Liver (tissue), 9 donors: ENCODE data around the gene WHRN. TPM values are rescaled to one million over a fixed set of nuclear protein-coding genes. Genes with fewer than 3 reads are reported as not detected.

Experiments used
- DNase-seq: peaks from one replicate; pipeline ENCODE4 v3.0.0-alpha.2; 2017; ENCODE audit warnings: low spot score
- H3K27ac ChIP-seq, 2 donors: one replicate each; pipeline ENCODE4 v1.7.0; 2013; ENCODE audit warnings: inconsistent platforms in 2 of 2, low read length in 2 of 2, control low read depth in 1 of 2, low read depth in 1 of 2, mild to moderate bottlenecking in 1 of 2
- H3K27me3 ChIP-seq, 4 donors: one replicate each; pipeline versions ENCODE4 v1.6.1 to v1.7.0; 2013; ENCODE audit warnings: low read length in 3 of 4, inconsistent platforms in 1 of 4, mild to moderate bottlenecking in 1 of 4, moderate library complexity in 1 of 4; ENCODE audit not compliant: control insufficient read depth in 4 of 4, insufficient read depth in 4 of 4
- H3K36me3 ChIP-seq, 4 donors: one replicate each; pipeline versions ENCODE4 v1.6.1 to v1.7.0; 2013; ENCODE audit warnings: low read length in 3 of 4, mild to moderate bottlenecking in 3 of 4, low read depth in 1 of 4, moderate library complexity in 1 of 4; ENCODE audit not compliant: control insufficient read depth in 4 of 4, insufficient read depth in 3 of 4
- H3K4me1 ChIP-seq, 4 donors: one replicate each; pipeline versions ENCODE4 v1.6.1 to v1.7.0; 2013; ENCODE audit warnings: low read length in 3 of 4, mild to moderate bottlenecking in 3 of 4, moderate library complexity in 1 of 4; ENCODE audit not compliant: control insufficient read depth in 4 of 4, insufficient read depth in 4 of 4
- H3K4me3 ChIP-seq, 3 donors: one replicate each; pipeline versions ENCODE4 v1.6.1 to v1.7.0; 2013; ENCODE audit warnings: low read length in 3 of 3, control low read depth in 1 of 3, low read depth in 1 of 3, mild to moderate bottlenecking in 1 of 3
- H3K9ac ChIP-seq, 2 donors: one replicate each; pipeline ENCODE4 v1.7.0; 2013; ENCODE audit warnings: low read length in 2 of 2, mild to moderate bottlenecking in 2 of 2, moderate library complexity in 2 of 2, control low read depth in 1 of 2, low read depth in 1 of 2
- H3K9me3 ChIP-seq, 4 donors: one replicate each; pipeline versions ENCODE4 v1.6.1 to v1.7.0; 2013; ENCODE audit warnings: low read length in 3 of 4; ENCODE audit not compliant: control insufficient read depth in 4 of 4
- EGR1 ChIP-seq, 2 donors: IDR thresholded peaks; 2 replicates each; pipeline ENCODE4 v1.6.1; 2016 to 2018; ENCODE audit warnings: antibody characterized with exemption in 2 of 2, low read depth in 2 of 2
- FOXA1 ChIP-seq: IDR thresholded peaks from 2 replicates; pipeline ENCODE4 v1.6.1; 2016; ENCODE audit warnings: antibody characterized with exemption
- HNF4A ChIP-seq, 2 donors: conservative IDR thresholded peaks; 2 replicates each; pipeline ENCODE4 v1.6.1; 2016; ENCODE audit warnings: antibody characterized with exemption in 2 of 2, mild to moderate bottlenecking in 2 of 2
- HNF4G ChIP-seq: IDR thresholded peaks from 2 replicates; pipeline ENCODE4 v1.6.1; 2016; ENCODE audit warnings: antibody characterized with exemption
- JUND ChIP-seq, 2 donors: IDR thresholded peaks; 2 replicates each; pipeline ENCODE4 v1.6.1; 2016; ENCODE audit warnings: antibody characterized with exemption in 2 of 2
- RAD21 ChIP-seq, 2 donors: IDR thresholded peaks; 2 replicates each; pipeline ENCODE4 v1.6.1; 2016; ENCODE audit warnings: antibody characterized with exemption in 2 of 2, mild to moderate bottlenecking in 2 of 2
- REST ChIP-seq: IDR thresholded peaks from 2 replicates; pipeline ENCODE4 v1.6.1; 2016; ENCODE audit warnings: antibody characterized with exemption, mild to moderate bottlenecking
- RXRA ChIP-seq, 2 donors: IDR thresholded peaks; 2 replicates each; pipeline ENCODE4 v1.6.1; 2017 to 2018; ENCODE audit warnings: antibody characterized with exemption in 2 of 2, mild to moderate bottlenecking in 1 of 2
- SP1 ChIP-seq: IDR thresholded peaks from 2 replicates; pipeline ENCODE4 v1.6.1; 2018; ENCODE audit warnings: antibody characterized with exemption, mild to moderate bottlenecking
- YY1 ChIP-seq: IDR thresholded peaks from 2 replicates; pipeline ENCODE4 v1.6.1; 2016; ENCODE audit warnings: antibody characterized with exemption, mild to moderate bottlenecking
- WGBS: extraction: QIAGEN DNeasy Blood & Tissue Kit; methylation state at CpG from one replicate; pipeline ENCODE4 v1.1.7; 2013; 5-methylcytosine and 5-hydroxymethylcytosine counted together
- polyA plus RNA-seq, 2 donors: library from polyadenylated mRNA; stranded (reverse) in 1 of 2; unstranded in 1 of 2; fragments of 200-250 nt in 1 of 2; fragments of >200 nt in 1 of 2; fragmentation: Nextera tagmentation in 1 of 2; extraction: Ambion mirVana in 1 of 2; gene quantifications; one replicate each; pipeline versions ENCODE4 v1.2.1 to v1.2.3, GENCODE V29; 2013 to 2015
- total RNA-seq, 2 donors: library from RNA; depleted of rRNA; stranded (reverse); fragments of >200 nt; gene quantifications; one replicate each; pipeline ENCODE4 v1.2.3, GENCODE V29; 2014
- TF ChIP-seq, protein P1 (sequence below): IDR thresholded peaks from 2 replicates; pipeline ENCODE4 v1.6.1; 2016; ENCODE audit warnings: antibody characterized with exemption
- TF ChIP-seq, protein P2 (sequence below): IDR thresholded peaks from 2 replicates; pipeline ENCODE4 v1.6.1; 2016; ENCODE audit warnings: antibody characterized with exemption
- TF ChIP-seq, protein P3 (sequence below): fragments of 150-350 bp; IDR thresholded peaks from 2 replicates; pipeline ENCODE4 v1.5.1; 2017; ENCODE audit warnings: improper control_type of control experiment, low read depth, low read length; ENCODE audit not compliant: missing input control
- donor health status: healthy.
- donor health status: healthy.
- donor health status: healthy.
- donor health status: healthy.
- donor health status: healthy.

The WHRN gene
- total and polyA plus RNA-seq, 4 donors = 0.42 to 1.9 (median 0.88) TPM

GRCh38 chr9:114493521-114494184 lies 11.6 kb downstream of the WHRN start:
- no peak for DNase-seq
- Histone ChIP-seq H3K4me1 (peaks cover 0 to 9% (median 5%) of the 10 kb centered on the region in 4 donors), H3K27me3 (no peaks in the 10 kb centered on the region), H3K36me3 (no peaks in the 10 kb centered on the region), H3K4me3 (no peak overlapping the region), H3K9ac (no peak overlapping the region), H3K27ac (no peak overlapping the region), H3K9me3 (no peaks in the 10 kb centered on the region)
- TF ChIP-seq, protein P1, sequence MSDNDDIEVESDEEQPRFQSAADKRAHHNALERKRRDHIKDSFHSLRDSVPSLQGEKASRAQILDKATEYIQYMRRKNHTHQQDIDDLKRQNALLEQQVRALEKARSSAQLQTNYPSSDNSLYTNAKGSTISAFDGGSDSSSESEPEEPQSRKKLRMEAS = no peak
- TF ChIP-seq EGR1 (IDR thresholded peaks at IDR 0.05; ENCODE audit: low read depth in 2 of 2) = no peak
- TF ChIP-seq REST = no peak
- TF ChIP-seq FOXA1 = no peak
- no peak for TF ChIP-seq YY1
- peak; percentile 12 for TF ChIP-seq SP1
- TF ChIP-seq RXRA (IDR thresholded peaks at IDR 0.05) = peak in 1 of 2 donors; percentile 17
- TF ChIP-seq, protein P2, sequence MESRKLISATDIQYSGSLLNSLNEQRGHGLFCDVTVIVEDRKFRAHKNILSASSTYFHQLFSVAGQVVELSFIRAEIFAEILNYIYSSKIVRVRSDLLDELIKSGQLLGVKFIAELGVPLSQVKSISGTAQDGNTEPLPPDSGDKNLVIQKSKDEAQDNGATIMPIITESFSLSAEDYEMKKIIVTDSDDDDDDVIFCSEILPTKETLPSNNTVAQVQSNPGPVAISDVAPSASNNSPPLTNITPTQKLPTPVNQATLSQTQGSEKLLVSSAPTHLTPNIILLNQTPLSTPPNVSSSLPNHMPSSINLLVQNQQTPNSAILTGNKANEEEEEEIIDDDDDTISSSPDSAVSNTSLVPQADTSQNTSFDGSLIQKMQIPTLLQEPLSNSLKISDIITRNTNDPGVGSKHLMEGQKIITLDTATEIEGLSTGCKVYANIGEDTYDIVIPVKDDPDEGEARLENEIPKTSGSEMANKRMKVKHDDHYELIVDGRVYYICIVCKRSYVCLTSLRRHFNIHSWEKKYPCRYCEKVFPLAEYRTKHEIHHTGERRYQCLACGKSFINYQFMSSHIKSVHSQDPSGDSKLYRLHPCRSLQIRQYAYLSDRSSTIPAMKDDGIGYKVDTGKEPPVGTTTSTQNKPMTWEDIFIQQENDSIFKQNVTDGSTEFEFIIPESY = no peak
- no peak for TF ChIP-seq RAD21 (IDR thresholded peaks at IDR 0.05)
- TF ChIP-seq HNF4A (conservative IDR thresholded peaks at IDR 0.05) = peak in 1 of 2 donors; percentile 6
- no peak for TF ChIP-seq HNF4G
- no peak for TF ChIP-seq JUND (IDR thresholded peaks at IDR 0.05)
- TF ChIP-seq, protein P3, sequence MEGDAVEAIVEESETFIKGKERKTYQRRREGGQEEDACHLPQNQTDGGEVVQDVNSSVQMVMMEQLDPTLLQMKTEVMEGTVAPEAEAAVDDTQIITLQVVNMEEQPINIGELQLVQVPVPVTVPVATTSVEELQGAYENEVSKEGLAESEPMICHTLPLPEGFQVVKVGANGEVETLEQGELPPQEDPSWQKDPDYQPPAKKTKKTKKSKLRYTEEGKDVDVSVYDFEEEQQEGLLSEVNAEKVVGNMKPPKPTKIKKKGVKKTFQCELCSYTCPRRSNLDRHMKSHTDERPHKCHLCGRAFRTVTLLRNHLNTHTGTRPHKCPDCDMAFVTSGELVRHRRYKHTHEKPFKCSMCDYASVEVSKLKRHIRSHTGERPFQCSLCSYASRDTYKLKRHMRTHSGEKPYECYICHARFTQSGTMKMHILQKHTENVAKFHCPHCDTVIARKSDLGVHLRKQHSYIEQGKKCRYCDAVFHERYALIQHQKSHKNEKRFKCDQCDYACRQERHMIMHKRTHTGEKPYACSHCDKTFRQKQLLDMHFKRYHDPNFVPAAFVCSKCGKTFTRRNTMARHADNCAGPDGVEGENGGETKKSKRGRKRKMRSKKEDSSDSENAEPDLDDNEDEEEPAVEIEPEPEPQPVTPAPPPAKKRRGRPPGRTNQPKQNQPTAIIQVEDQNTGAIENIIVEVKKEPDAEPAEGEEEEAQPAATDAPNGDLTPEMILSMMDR = no peak
- 30% methylated on average over 8 of the region's 8 CpGs for WGBS

- no peaks in the 10 kb centered on the region for H3K27me3 ChIP-seq
- DNase-seq = no peak
- 96% methylated on average over 7 of the region's 7 CpGs for WGBS
- no peaks in the 10 kb centered on the region for H3K9me3 ChIP-seq
- H3K9ac ChIP-seq = no peak overlapping the region
- H3K4me1 ChIP-seq = peaks cover 0 to 9% (median 5%) of the 10 kb centered on the region in 4 donors
- no peaks in the 10 kb centered on the region for H3K36me3 ChIP-seq
- no peak for TF ChIP-seq RXRA (IDR thresholded peaks at IDR 0.05)
- no peak for TF ChIP-seq YY1
- H3K27ac ChIP-seq = no peak overlapping the region
- H3K4me3 ChIP-seq = no peak overlapping the region
These were observed 12.3 kb downstream of the WHRN start for GRCh38 chr9:114492991-114493390.
